ENCODE measurements around the gene MIAT. TPM values are rescaled to one million over a fixed set of nuclear protein-coding genes. Genes with fewer than 3 reads are reported as not detected.

The MIAT gene
- total and polyA plus RNA-seq, 4 donors: 0.18 to 1.5 (median 0.73) TPM

- peaks cover 0 to 14% (median 5%) of the 10 kb centered on the region in 4 donors for H3K36me3 ChIP-seq (ENCODE audit: control insufficient read depth in 4 of 4, insufficient read depth in 3 of 4, low read depth in 1 of 4, low read length in 3 of 4)
Observed at GRCh38 chr22:26700462-26700861, 43.1 kb downstream of the MIAT start.

GRCh38 chr22:26700886-26701285, 43.5 kb downstream of the MIAT start:
- H3K9me3 ChIP-seq (ENCODE audit: control insufficient read depth in 4 of 4, low read length in 3 of 4): peaks cover 0 to 4% (median 0%) of the 10 kb centered on the region in 4 donors
- no peak for TF ChIP-seq ZBTB33 (IDR thresholded peaks at IDR 0.05)
- no peak for TF ChIP-seq GABPA (IDR thresholded peaks at IDR 0.05 in 1 of 2, conservative IDR thresholded peaks at IDR 0.05 in 1 of 2)
- no peak for TF ChIP-seq RXRA (IDR thresholded peaks at IDR 0.05)
- TF ChIP-seq JUND (IDR thresholded peaks at IDR 0.05): no peak
- no peak for TF ChIP-seq ATF3 (IDR thresholded peaks at IDR 0.05)
- no peak for TF ChIP-seq HNF4A (conservative IDR thresholded peaks at IDR 0.05)
- H3K4me1 ChIP-seq (ENCODE audit: control insufficient read depth in 4 of 4, insufficient read depth in 4 of 4, low read length in 3 of 4): no peaks in the 10 kb centered on the region
- no peak overlapping the region for H3K9ac ChIP-seq (ENCODE audit: low read depth in 1 of 2, low read length in 2 of 2)
- no peak overlapping the region for H3K4me3 ChIP-seq (ENCODE audit: low read depth in 1 of 3, low read length in 3 of 3)
- H3K27ac ChIP-seq (ENCODE audit: low read depth in 1 of 2, low read length in 2 of 2): no peak overlapping the region
- DNase-seq (ENCODE audit: low spot score): no peak
- peaks cover 0 to 10% (median 5%) of the 10 kb centered on the region in 4 donors for H3K36me3 ChIP-seq (ENCODE audit: control insufficient read depth in 4 of 4, insufficient read depth in 3 of 4, low read depth in 1 of 4, low read length in 3 of 4)
- WGBS: 97% methylated on average over 4 of the region's 4 CpGs
- no peaks in the 10 kb centered on the region for H3K27me3 ChIP-seq (ENCODE audit: control insufficient read depth in 4 of 4, insufficient read depth in 4 of 4, low read length in 3 of 4)

More at GRCh38 chr22:26700462-26700861, 43.1 kb downstream of the MIAT start:
- Histone ChIP-seq H3K27me3 (ENCODE audit: control insufficient read depth in 4 of 4, insufficient read depth in 4 of 4, low read length in 3 of 4) (no peaks in the 10 kb centered on the region), H3K9ac (ENCODE audit: low read depth in 1 of 2, low read length in 2 of 2) (no peak overlapping the region), H3K9me3 (ENCODE audit: control insufficient read depth in 4 of 4, low read length in 3 of 4) (peaks cover 0 to 4% (median 0%) of the 10 kb centered on the region in 4 donors), H3K4me1 (ENCODE audit: control insufficient read depth in 4 of 4, insufficient read depth in 4 of 4, low read length in 3 of 4) (no peaks in the 10 kb centered on the region), H3K27ac (ENCODE audit: low read depth in 1 of 2, low read length in 2 of 2) (no peak overlapping the region), H3K4me3 (ENCODE audit: low read depth in 1 of 3, low read length in 3 of 3) (no peak overlapping the region)
- TF ChIP-seq EGR1 (IDR thresholded peaks at IDR 0.05; ENCODE audit: low read depth in 2 of 2) (no peak), FOXA1 (IDR thresholded peaks at IDR 0.05) (no peak), NR2F2 (IDR thresholded peaks at IDR 0.05) (no peak), YY1 (IDR thresholded peaks at IDR 0.05) (no peak), REST (IDR thresholded peaks at IDR 0.05) (no peak)
- no peak for DNase-seq (ENCODE audit: low spot score)

- Histone ChIP-seq H3K36me3 (ENCODE audit: control insufficient read depth in 4 of 4, insufficient read depth in 3 of 4, low read depth in 1 of 4, low read length in 3 of 4) (peaks cover 0 to 9% (median 5%) of the 10 kb centered on the region in 4 donors), H3K4me3 (ENCODE audit: low read depth in 1 of 3, low read length in 3 of 3) (no peak overlapping the region), H3K9ac (ENCODE audit: low read depth in 1 of 2, low read length in 2 of 2) (no peak overlapping the region), H3K27me3 (ENCODE audit: control insufficient read depth in 4 of 4, insufficient read depth in 4 of 4, low read length in 3 of 4) (no peaks in the 10 kb centered on the region), H3K27ac (ENCODE audit: low read depth in 1 of 2, low read length in 2 of 2) (no peak overlapping the region), H3K4me1 (ENCODE audit: control insufficient read depth in 4 of 4, insufficient read depth in 4 of 4, low read length in 3 of 4) (no peaks in the 10 kb centered on the region), H3K9me3 (ENCODE audit: control insufficient read depth in 4 of 4, low read length in 3 of 4) (peaks cover 0 to 4% (median 0%) of the 10 kb centered on the region in 4 donors)
- DNase-seq (ENCODE audit: low spot score): no peak
- no peak for TF ChIP-seq ZBTB33 (IDR thresholded peaks at IDR 0.05)
- no peak for TF ChIP-seq RAD21 (IDR thresholded peaks at IDR 0.05)
- TF ChIP-seq TAF1 (conservative IDR thresholded peaks at IDR 0.05): no peak
- no peak for TF ChIP-seq NR2F2 (IDR thresholded peaks at IDR 0.05)
- TF ChIP-seq HNF4A (conservative IDR thresholded peaks at IDR 0.05): no peak
- no peak for TF ChIP-seq YY1 (IDR thresholded peaks at IDR 0.05)
- TF ChIP-seq JUND (IDR thresholded peaks at IDR 0.05): no peak
- no peak for TF ChIP-seq EGR1 (IDR thresholded peaks at IDR 0.05; ENCODE audit: low read depth in 2 of 2)
- TF ChIP-seq GABPA (IDR thresholded peaks at IDR 0.05 in 1 of 2, conservative IDR thresholded peaks at IDR 0.05 in 1 of 2): no peak
- TF ChIP-seq MAX (IDR thresholded peaks at IDR 0.05): no peak
- TF ChIP-seq FOXA1 (IDR thresholded peaks at IDR 0.05): no peak
- no peak for TF ChIP-seq CTCF (IDR thresholded peaks at IDR 0.05; ENCODE audit: low read depth, low read length, missing input control)
- TF ChIP-seq SP1 (IDR thresholded peaks at IDR 0.05): no peak
- WGBS: 91% methylated on average over 1 of the region's 1 CpG
Observed at GRCh38 chr22:26701323-26701722, 43.9 kb downstream of the MIAT start.
